Measurements from ENCODE around the gene SCD5.

The SCD5 gene

DNA sequence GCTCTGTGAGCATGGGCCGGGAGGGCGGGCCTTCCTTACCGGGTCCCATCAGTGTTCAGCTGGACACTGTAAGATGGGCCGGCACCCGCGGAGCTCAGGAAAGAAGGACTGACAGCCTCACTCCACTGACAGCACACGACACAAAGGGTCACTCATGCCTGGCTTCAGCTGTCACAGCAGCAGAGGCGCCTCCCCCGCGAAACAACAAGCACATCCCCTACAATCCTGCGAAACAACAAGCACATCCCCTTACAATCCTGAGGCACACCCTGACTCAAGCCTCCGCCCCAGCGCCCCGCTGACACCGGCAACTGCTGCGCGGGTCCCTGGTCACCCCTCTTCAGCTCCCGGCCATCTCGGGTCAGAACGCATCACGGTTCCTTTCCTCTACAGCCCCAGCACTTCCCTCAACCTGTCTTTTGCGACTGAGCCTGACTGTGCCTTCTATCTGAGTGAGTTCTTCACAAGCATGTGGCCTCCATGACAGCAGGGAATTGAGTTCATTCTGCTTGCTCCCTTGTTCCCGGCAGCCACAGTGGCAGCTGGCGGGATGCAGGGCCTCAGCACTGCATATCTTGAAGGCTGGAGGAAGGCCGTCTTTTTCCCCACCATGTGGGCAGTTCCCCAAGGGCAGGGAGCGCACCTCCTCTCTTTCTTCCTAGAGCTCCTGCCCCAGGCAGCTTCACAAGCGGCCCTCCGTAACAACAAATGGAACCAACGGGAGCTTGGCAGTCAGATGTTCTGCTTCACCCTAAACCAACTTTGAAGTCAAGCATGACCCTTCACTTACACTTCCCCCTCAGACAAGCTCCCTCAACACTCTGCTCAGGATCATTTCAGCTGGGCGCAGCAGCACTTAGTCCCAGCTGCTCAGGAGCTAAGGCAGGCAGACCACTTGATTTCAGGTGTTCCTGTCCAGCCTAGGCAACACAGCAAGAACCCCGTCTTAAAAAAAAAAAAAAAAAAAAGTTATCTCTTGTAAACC lies 39.6 kb downstream of the SCD5 start:
- no peak for DNase-seq

- DNase-seq = no peak
Measured at GRCh38 chr4:82756061-82756460, 42.5 kb downstream of the SCD5 start.

DNA sequence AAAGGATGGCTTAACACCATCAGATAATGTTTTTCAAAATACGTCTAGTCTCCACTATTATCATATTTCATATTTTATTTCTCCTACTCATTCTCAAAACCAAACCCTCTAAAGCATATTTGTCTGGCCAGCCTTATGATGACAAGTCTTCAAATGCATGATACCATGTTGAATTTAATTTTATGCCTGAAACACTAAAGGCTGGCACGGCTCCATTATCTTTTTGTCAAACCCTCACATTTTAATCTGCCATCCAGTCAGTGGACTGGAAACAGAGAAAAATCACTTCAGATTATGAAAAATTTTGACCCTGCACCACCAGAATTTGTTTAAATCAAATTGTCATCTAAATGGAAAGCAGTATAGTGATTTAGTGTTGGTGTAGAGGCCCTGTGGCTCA lies 42.9 kb downstream of the SCD5 start:
- DNase-seq = no peak

GRCh38 chr4:82754513-82755165 lies 44.0 kb downstream of the SCD5 start:
- no peak for DNase-seq

GRCh38 chr4:82753725-82754410 lies 44.7 kb downstream of the SCD5 start:
- DNase-seq = no peak

DNA sequence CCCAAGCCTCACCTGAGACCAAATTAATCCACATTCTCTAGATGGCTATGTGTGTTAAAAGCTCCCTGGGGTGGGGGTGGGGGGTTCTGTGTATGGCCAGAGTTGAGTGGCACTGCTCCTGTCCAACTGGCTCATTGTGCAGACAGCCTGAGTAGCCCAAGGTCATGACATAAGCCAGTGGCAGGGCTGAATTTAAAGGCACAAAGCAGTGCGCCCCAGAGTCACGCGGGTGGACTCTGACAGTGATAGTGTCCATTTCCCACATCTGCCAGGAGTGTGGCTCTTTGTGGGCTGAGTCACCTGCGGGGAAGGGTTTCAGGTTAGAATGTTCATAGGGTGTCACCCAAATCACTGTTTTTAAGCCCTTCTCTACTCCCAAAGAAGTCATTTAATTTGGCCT lies 45.4 kb downstream of the SCD5 start:
- DNase-seq = no peak

DNA sequence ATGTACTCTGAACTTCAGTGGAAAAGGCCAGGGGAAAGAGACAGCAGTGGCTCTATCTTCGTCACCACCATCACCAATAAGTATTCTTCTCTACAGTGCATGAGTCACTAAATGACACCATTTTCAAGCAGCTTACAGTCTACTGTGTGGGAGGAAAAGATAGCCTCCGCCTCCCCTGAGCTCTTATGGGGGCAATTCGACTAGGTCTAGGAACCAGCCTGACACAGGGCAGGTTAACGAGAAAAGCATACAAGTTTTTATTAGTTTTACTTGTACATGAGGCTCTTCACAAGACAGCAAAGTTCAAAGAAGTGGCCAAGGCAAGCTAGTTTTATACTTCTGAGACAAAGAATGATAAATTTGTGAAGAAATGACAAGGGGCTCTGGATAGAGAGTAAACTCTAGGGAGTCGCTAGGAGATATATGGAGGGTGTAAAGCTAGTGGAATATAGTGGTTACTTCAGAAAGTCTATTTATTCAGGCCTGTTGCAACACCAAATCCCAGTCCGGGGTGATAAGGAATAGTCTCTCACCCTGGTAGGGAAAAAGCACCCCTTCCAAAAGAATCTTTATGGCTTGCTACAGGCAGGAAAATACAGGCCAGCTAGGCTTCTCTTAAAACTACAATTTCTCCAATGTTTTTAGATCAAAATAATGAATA lies 49.7 kb downstream of the SCD5 start:
- DNase-seq = no peak

- DNase-seq = no peak
Measured at GRCh38 chr4:82747686-82748575, 50.7 kb downstream of the SCD5 start.

DNA sequence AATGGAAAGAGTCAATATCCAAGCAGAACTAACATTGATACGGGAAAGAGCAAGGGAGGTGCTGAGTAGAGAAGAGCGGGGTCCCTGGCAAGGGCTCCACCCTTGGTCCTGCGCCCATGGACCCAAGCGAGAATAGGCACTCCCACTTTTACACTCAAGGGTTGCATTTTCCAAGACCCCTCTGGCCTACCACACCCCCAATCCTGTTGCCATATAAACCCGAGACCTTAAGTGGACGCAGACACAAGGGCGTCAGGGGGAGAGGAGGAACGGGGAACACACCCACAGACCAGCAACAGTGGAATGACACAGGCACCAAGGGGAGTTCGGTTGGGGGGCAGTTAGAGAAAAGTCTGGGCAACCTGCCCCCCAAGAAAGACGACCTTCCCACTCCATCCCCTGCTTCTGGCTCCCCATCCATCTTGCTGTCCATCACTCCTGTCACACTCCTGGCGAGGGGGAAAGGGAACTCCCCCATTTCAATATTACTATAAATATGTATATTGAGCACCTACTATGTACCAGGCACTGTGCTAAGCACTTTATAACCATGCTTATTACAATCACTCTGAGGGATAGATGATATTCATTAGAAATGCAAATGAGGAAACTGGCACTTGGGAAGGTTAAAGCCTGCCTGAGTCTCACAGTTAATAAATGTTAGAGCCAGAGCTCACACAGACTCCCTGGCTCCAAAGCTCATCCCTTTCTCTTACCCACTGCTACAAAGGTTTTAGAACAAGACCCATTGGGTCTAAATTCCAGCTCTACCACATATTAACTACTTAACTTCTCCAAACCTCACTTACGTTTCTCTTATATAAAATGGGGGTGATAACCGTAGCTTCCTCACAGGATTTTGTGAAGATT lies 51.7 kb downstream of the SCD5 start:
- DNase-seq = no peak

GRCh38 chr4:82745173-82745842 lies 53.3 kb downstream of the SCD5 start:
- DNase-seq = no peak

- DNase-seq = no peak
Measured at GRCh38 chr4:82744284-82744968, 54.2 kb downstream of the SCD5 start.

GRCh38 chr4:82741188-82741587 lies 57.4 kb downstream of the SCD5 start:
- no peak for DNase-seq

DNA sequence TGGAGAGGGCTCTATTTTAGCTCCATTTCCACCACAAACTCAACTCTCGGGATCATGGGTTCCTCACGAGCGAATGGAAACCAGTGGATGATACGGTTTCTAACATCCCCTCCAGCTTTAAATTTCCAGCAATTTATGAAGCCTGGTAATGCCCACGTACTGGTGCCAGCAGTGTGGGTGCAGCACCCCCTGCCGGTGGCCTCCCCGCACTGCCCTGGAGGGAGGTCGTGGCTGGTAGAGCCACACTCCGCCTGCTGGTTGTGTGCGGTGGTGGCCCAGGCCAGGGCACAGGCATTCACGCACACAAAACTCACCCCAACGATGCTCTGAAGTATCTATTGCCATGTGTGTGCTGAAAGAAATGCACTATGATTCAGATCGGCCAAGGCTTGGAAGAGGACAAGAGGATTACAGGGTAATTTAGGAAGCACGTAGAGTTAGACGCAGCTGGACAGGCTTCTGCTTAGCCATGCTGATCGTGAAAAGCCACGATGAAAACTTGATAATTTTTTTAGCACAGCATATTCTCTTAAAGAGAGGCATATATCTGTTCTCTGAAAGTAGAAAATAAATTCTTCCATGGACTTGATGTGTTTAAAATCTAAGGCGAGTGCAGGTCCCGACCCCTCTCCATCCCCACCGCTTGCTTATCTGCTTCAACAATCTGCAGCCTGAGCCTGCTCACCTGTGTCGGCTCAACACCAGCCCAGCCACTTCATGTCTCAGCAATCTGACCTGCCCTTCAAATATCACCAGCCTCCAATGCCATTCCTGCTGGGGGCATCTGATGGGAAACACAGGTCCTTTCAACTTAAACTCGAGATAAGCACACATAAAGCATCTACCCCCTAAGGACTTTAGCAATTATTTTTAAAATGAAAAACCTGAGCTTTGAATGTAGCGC lies 59.1 kb downstream of the SCD5 start:
- peak in 1 of 2 experiments; percentile 4 for DNase-seq

DNA sequence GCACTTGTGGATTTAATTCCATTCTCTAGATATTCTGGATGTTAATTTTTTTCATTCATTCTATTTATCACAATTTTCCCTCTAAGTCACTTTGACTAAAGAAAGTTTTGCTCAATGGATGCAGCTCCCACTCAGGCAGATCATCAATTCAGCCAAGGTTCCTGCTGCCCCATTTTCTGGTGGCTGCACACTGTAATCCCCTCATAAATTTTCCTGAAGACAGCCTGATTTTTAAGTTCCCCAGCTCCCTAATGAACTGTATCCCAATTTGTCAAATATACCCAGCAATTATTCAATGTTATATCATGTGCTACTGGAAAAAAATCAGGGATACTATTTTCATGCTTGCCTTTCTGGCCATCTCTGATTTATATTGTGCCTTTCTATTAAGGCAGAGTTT lies 61.2 kb downstream of the SCD5 start:
- no peak for DNase-seq

- DNase-seq = no peak
Measured at GRCh38 chr4:82733636-82734035, 65.0 kb downstream of the SCD5 start.

- DNase-seq = no peak
Measured at GRCh38 chr4:82728301-82728700, 70.3 kb downstream of the SCD5 start.

GRCh38 chr4:82726596-82726995 lies 72.0 kb downstream of the SCD5 start:
- DNase-seq = no peak

GRCh38 chr4:82721819-82722423 lies 76.7 kb downstream of the SCD5 start:
- peak; percentile 20 to 47 for DNase-seq

Measured in NCI-H2081 (cell line).